ENCODE measurements around the gene ARHGEF11.
"Not testable (repeated sequence)": the region's sequence is repeated elsewhere in the genome, so short reads cannot be mapped to it uniquely, and the experiment has no call there.

The ARHGEF11 gene

DNA sequence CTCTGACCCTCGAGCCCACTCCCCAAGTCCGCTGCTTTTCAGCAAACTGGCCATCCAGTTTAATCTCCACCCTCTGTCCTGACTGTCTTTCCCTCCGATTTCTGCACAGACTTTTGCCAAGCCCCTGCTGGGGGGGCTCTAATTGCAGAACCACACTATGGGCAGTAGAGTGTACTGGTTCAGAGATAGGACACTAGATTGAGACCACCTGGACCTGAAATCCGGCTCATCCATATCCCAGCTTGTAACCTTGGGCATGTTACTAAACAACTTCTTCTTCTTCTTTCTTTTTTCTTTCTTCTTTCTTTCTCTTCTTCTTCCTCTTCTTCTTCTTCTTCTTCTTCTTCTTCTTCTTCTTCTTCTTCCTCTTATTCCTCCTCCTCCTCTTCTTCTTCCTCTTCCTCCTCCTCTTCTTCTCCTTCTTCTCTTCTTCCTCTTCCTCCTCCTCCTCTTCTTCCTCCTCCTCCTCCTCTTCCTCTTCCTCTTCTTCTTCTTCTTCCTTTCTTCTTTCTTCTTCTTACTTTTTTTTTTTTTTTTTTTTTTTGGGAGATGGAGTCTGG lies 117.4 kb downstream of the ARHGEF11 start:
- DNase-seq, result no peak

DNA sequence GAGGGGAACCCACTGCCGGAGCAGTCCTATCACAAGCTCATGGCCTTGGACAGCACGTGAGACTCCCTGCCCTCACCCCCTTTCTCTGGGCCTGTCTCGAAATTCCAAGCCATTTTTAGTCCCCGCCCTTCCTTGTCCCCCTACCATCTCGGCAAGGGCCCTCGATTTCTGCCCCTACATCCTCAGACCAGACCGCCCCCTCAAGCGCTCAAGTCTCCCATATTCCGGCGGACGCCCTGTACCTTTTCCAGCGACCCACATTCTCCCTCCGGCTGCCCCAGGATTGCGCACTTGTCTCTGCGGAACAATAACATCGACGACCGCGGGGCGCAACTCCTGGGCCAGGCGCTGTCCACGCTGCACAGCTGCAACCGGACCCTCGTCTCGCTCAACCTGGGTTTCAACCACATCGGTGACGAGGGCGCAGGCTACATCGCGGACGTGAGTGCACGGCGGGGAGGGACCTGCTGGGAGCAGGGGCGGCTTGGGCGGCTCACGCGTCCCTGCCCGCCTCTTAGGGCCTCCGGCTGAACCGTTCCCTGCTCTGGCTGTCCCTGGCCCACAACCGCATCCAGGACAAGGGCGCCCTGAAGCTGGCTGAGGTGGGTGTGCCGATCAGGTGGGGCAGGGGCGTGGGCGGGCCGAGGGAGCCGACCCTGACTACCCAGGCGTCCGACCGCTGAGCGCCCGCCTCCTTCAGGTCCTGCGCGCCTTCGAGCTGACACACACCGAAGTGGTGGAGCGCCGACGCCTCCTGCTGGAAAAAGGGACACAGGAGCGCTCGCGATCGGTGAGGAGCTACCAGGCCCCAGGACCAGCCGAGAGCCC lies 118.1 kb downstream of the ARHGEF11 start:
- DNase-seq, result peak; percentile 74

DNA sequence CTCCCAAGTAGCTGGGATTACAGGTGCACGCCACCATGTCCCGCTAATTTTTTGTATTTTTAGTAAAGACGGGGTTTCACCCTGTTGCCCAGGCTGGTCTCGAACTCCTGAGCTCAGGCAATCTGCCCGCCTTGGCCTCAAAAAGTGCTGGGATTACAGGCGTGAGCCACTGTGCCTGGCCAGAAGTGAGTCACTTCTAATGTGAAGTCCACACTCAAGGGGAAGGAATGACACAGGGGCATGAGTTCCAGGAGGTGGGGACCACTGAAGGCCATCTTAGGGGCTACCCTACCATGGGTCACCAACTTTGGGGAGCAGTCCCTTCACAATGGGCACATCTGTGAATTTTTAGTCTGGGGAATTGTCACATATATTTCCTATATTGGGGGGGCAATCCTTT lies 118.8 kb downstream of the ARHGEF11 start:
- DNase-seq, result not testable (repeated sequence)

DNA sequence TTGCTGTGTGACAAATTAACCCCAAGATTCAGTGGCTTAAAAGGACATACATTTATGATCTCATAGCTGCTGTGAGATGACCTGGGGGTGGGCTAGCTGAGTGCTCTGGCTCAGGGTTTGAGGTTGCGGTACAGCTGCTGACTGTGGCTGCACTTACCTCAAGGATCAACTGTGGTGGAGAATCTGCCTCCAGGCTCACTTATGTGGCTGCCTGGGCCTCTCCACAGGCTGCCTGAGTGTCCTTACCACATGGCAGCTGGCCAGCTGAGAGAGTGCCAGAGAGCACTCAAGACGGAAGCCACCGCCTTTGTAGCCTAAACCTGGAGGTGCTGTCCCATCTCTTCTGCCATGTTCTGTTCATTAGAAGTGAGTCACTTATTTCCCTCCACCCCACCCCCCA lies 119.4 kb downstream of the ARHGEF11 start:
- DNase-seq, result peak; percentile 88

DNA sequence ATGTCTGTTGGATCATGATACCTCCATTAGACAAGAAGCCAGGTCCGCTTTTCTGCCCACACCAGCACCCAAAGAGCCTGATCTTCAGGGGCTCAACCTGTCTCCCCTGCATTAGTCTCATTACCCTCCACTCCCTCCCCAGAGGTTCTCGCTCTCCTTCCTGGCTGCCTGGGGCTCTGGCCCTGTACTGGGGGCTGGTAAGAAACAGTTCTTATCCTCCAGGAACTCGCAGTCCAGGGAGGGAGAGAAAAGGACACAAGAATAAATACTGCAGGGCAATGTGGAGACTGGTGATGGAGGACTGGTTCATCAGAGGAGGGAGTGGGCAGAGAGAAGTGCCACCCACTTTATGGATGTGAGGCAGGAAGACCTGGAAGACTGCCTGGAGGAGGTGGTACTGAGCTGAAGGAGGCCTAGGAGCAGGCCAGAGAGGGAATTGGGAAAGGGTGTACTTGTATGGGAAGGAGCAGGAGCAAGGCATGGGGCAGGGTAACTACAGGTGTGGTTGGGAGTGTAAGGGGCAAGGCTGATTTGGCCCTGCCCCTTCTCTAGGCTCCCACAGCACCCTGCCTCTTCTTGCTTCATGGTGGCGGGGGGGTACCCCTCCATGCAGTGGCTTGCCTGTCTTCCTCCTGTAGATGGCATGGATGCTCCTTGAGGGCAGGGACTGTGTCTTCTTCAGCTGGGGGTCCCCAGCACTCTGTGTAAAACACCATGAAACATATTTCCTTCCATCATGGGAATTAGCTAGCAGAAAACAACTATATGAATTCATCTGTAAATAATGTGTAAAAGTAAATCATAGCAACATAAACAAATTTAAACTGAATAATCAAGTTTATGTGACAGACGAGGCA lies 120.2 kb downstream of the ARHGEF11 start:
- DNase-seq, result no peak

DNA sequence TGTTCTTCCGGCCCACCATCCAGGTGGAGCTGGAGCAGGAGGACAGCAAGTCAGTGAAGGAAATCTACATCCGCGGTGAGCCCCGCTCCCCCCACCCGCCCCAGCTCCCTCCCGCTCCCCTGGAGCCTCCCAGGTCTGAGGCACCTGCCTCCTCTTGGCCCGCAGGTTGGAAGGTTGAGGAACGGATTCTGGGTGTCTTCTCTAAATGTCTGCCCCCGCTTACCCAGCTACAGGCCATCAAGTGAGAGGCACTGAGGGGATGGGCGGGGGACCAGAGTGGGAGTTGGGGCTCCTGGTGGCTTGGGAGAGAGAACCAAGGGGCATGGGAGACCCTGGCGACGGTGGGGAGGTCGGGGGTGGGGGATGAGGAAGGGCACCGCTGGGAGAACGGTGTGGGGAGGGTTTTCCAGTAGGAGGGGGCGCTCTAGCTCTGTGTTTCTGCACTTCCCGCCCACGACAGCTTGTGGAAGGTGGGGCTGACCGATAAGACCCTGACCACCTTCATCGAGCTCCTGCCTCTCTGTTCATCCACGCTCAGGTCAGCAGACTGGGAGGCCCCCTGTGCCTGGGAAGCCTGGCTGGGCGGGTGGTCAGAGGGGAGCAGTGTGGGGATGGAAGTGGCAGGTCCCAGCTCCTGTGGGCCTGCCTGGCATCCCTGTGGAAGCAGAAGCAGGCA lies 120.9 kb downstream of the ARHGEF11 start:
- no peak for DNase-seq

DNA sequence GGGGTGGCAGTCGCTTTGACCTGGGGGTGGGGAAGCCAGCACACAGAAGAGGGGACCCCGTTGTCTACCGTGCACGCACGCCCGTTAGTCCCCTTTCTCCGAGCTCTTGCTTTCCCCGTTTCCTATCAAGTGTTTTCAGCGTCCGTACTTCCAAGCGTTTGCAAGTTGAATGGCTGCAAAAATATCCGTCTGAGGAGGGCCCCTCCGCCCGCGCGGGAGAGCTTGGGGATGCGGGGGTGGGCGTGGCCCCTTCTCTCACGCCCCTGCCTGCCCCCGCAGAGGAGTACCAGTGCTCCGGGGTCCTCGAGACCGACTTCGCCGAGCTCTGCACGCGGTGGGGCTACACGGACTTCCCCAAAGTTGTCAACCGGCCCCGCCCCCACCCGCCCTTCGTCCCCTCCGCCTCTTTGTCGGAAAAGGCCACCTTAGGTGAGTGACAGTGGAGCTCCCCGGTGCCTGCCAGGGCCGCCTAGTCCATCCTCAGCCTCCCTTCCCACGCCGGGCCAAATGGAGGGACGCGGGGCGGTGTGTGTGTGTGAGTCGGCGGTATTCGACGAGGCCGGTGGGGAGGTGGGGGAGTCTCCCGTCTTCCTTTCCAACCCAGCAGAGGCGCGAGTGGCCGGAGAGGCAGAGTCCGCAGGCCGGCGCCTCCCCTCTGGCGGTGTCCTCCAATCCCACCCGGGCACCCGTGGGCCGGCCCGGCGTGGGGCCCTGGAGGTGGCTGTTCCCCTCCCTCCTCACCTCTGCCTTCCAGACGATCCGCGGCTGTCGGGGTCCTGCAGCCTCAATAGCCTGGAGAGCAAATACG lies 121.7 kb downstream of the ARHGEF11 start:
- DNase-seq, result no peak

DNA sequence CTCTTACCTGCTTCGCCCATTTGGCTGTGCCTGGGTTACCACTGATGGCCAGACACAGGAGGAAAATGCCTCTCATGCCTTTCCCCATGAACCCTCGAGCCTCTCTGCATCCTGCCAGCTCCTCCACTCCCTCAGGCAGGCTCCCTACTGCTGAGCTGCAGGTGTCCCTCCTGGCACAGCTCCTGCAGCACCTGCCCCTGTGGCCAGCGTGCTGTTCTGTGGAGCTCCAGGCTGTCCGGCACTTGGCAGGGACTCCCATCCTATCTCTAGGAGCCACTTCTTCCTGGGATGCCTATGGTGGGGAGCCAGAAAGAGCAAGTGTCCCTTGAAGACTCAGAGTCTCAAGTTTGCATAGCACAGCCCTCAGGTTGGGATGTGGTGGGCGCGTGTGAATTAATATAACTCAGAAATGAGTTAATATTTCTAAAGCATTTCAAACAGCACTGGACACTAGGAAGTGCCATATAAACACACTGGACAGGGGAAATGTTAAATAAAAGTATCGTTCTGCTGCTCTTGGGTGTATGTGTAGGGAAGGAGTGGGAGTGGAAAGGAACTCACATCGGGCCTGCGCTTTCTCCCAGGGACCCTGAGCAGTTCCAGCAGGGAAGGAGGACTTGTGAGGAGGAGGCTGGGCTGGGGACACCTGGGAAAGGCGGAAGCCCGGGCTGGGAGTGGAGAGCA lies 122.4 kb downstream of the ARHGEF11 start:
- no peak for DNase-seq

DNA sequence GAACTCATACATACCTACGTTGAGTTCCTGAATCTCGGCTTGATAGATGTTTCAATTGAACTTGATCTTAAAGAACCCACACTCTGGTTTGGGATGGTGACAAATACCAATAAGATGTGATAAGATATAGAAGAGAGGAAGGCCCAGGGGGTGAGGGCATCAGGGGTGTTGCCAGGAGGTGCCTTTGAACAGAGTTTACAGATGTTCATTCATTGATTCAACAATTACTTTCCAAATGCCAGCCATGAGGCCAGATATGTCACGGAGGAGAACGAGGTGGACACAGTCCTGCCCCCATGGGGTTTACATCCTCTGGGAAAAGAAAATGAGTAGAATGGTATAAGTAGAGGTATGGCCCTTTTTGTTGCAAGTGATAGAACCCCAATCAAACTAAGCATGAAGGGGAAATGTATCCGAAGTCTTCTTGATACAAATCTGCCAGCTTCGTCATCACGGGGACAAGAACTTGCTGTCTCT lies 124.5 kb downstream of the ARHGEF11 start:
- no peak for DNase-seq

DNA sequence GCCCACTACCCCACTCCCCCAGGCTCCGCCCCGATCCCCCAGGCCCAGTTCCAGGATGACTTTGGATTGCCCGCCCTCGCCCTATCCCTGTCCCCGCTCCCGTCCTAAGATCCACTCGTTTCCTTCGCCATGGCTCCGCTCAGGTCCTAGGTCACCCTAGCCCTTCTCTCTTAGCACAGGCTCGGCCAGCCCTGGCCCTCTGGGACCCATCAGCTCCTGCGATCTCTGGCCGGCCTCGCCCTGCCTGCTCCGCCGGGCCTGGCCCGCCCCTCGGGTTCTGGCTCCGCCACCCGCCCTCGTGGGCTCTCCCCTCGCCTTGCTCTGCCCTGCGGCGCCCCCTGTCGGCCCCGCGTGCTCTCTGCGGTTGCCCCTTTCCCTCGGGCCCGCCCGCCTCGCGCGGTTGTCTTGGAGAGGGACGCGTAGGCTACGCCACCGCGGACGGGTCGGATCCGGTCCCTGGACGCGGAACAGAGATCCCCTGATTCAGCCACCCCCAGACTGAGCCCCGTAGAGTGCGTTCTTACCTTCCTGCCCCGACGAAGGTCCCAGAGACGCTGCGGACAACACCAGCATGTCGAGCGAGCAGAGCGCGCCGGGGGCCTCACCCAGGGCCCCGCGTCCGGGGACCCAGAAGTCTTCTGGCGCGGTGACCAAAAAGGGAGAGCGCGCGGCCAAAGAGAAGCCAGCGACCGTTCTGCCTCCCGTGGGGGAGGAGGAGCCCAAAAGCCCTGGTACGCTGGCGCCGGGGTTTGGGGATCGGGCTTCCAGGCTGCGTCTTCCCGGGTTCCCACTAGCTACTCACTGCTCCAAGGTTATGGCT lies 125.1 kb downstream of the ARHGEF11 start, which contains the start of gene LRRC71:
TSS of gene LRRC71 (plus strand) at position 400 of the 820 bp plus-strand sequence. CDS start at position 572, 172 bp downstream.
- DNase-seq, result peak; percentile 78

DNA sequence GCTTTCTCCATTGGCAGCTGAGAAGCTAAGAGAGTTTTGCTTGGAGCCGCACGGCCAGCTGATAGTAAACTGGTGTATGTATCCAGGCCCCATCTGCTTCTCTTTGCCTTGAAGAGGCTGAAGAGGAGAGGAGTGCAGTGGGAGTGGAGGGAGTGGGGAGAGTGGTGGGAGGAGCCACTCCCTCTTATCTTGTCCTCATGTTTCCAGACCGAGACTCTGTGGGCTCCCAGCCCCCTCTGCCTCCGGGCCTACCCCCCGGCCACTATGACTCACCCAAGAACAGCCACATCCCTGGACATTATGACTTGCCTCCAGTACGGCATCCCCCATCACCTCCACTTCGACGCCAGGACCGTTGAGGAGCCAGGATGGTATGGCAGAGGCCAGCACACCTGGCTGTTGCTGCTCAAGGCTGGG lies 131.1 kb downstream of the ARHGEF11 start:
- DNase-seq, result peak; percentile 79

DNA sequence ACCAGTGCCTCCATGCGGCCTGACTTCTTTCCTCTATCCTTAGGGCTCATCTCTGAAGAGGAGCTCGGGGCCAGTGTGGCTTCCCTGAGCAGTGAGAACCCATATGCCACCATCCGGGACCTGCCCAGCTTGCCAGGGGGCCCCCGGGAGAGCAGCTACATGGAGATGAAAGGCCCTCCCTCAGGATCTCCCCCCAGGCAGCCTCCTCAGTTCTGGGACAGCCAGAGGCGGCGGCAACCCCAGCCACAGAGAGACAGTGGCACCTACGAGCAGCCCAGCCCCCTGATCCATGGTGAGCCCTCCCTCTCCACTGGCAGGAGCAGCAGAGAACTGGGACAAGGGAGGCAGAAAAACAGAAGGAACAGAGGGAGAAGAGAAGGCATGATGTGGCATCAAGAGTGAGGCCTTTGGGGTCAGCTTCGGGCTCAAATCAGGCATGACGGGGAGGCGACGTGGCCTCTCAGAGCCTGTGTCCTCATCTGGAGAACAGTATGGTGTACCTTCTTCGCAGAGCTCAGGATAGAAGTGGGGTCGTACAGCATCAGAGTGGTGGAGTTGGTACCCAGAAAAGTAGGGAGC lies 131.6 kb downstream of the ARHGEF11 start:
- no peak for DNase-seq

DNA sequence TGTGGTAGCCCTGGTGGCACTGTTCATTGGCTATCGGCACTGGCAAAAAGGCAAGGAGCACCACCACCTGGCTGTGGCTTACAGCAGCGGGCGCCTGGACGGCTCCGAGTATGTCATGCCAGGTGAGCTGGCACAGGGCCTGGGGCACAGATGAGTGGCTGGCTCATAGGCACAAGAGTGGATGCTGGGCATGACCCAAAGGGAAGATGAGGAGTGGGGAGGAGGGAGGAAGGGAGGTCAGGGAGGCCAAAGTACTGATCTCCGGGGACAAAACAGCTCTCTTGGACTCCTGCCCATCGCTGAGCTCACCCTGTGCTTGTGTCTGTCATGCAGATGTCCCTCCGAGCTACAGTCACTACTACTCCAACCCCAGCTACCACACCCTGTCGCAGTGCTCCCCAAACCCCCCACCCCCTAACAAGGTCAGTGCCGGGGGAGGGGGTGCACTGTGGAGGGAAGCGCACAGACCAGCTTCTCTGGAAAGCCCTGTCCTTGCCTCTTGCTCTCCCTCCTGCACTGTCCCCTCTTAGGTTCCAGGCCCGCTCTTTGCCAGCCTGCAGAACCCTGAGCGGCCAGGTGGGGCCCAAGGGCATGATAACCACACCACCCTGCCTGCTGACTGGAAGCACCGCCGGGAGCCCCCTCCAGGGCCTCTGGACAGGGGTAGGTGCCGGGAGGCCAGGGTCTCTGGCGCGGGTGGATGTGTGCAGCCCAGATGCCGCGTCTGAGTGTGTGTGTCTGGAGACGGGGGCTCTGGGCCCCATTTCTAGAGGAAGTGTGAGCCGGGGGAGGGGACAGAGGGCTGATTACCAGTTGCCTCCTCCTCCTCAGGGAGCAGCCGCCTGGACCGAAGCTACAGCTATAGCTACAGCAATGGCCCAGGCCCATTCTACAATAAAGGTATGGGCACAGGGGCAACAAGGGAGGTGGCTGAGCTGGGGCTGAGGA lies 132.4 kb downstream of the ARHGEF11 start:
- DNase-seq, result no peak

DNA sequence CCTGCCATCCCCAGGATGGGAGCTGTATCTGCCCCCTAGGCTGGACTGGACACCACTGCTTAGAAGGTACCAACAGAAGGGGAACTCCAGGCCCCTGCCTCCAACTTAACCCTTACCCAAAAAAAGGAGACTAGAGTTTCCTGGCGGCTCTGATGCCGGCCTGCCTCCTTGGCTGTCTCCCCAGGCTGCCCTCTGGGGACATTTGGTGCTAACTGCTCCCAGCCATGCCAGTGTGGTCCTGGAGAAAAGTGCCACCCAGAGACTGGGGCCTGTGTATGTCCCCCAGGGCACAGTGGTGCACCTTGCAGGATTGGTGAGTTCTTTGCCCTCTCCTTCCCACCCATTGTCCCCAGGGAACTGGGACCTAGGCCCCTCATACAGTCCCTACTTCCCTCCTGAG lies 133.2 kb downstream of the ARHGEF11 start:
- no peak for DNase-seq

DNA sequence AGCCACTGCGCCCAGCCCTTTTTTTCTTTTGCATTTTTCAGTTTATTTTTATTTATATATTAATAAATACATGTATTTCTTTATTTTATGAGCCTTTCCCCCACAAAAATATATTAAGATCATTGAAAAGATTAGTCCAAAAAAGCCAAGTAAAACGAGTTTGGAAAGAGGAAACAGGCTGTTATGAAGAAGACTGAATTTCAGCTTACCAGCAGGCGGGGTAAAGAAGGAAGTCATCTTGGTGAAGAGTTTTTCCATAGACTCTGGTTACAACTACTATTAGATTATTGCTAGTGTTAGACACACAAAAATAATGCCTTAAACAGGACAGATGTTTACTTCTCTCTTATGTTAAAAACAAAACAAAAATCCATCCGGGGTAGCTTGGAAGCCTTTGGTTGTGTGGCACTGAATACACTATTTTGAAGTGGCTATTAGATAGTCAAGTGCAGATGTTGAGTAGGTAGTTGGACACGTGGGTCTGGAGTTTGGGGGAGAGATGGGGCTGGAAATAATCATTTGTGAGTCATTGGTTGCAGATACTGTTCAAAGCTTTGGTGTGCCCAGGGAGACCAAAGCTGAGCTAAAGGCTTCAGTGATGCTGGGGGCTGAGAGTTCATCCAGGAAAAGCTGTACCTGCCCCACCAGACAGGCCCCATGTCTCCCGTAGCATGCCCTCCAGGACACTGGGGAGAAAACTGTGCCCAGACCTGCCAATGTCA lies 133.8 kb downstream of the ARHGEF11 start:
- DNase-seq, result peak; percentile 61

DNA sequence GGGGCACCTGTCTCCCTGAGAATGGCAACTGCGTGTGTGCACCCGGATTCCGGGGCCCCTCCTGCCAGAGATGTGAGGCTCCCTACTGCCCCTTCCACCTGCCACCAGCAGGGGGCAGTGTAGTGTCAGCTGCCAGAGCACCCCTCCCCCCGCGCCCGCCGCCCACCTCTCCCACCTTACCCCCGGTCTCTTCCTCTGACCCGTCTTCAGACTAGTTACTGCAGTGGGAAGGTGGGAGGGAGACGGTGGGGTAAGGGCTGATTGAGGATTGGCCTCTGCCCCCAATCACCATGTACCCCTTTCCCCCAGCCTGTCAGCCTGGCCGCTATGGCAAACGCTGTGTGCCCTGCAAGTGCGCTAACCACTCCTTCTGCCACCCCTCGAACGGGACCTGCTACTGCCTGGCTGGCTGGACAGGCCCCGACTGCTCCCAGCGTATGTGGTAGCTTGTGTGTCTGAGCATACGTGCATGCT lies 135.2 kb downstream of the ARHGEF11 start:
- no peak for DNase-seq

DNA sequence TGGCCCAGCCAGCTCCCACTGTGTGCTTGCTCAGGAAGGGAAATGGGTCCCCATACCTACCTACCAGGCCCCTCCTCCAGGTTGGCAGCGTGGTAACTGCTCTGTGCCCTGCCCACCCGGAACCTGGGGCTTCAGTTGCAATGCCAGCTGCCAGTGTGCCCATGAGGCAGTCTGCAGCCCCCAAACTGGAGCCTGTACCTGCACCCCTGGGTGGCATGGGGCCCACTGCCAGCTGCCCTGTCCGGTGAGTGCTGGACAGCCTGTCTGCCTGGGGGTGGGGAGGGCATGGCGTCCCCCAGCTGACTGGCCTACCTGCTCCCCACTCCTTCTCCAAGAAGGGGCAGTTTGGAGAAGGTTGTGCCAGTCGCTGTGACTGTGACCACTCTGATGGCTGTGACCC lies 135.9 kb downstream of the ARHGEF11 start:
- DNase-seq, result no peak

DNA sequence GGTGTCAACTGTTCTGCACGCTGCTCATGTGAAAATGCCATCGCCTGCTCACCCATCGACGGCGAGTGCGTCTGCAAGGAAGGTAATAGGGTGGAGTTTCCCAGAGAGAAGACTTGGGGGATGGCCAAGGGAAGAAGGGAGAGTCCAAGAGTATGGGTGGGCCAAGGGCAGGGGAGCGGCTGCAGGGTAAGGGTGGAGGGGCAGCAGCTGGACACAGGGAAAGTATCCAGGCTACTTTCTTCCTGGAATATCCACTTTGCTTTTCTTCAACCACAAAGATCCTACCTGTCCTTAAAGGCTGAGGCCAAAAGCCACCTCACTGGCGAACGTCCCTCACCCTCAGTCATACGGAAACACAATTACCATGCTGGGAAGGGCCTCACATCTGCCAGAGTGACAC lies 136.6 kb downstream of the ARHGEF11 start:
- DNase-seq, result no peak
